ENCODE data around the gene OR4E2. TPM values are rescaled to one million over a fixed set of nuclear protein-coding genes. Genes with fewer than 3 reads are reported as not detected.
"Not testable (repeated sequence)": the region's sequence is repeated elsewhere in the genome, so short reads cannot be mapped to it uniquely, and the experiment has no call there.

Gene OR4E2
- not detected for total RNA-seq

GRCh38 chr14:21653331-21653885 is at the start of gene OR4E2:
OR4E2 (plus strand) TSS chr14:21653835; CDS start chr14:21665083, 11,248 bp downstream.
- TF ChIP-seq POLR2AphosphoS5 (IDR thresholded peaks at IDR 0.05), result no peak
- TF ChIP-seq POLR2A (IDR thresholded peaks at IDR 0.05), result no peak
- no peak for TF ChIP-seq EP300 (IDR thresholded peaks at IDR 0.05)
- no peaks in the 10 kb centered on the region for H3K4me1 ChIP-seq
- 75% methylated on average over 2 of the region's 2 CpGs for WGBS
- H3K4me3 ChIP-seq, result no peak within 1 kb of the TSS
- H3K9me3 ChIP-seq, result peaks cover 3% of the 10 kb centered on the region
- no peaks in the 10 kb centered on the region for H3K27me3 ChIP-seq
- H3K36me3 ChIP-seq, result no peaks in the 10 kb centered on the region
- no peak within 1 kb of the TSS for H3K27ac ChIP-seq
- DNase-seq (ENCODE audit: low spot score in 2 of 2), result no peak

GRCh38 chr14:21612324-21612723 is 41.3 kb upstream of the OR4E2 start:
- no peak for DNase-seq (ENCODE audit: low spot score in 2 of 2)
- no peak for TF ChIP-seq POLR2AphosphoS5 (IDR thresholded peaks at IDR 0.05)
- no peaks in the 10 kb centered on the region for H3K27me3 ChIP-seq
- H3K4me1 ChIP-seq, result no peaks in the 10 kb centered on the region
- no peaks in the 10 kb centered on the region for H3K36me3 ChIP-seq
- no peak overlapping the region for H3K4me3 ChIP-seq
- H3K9me3 ChIP-seq, result no peaks in the 10 kb centered on the region
- no peak overlapping the region for H3K27ac ChIP-seq
- WGBS, result 86% methylated on average over 6 of the region's 6 CpGs

- Histone ChIP-seq H3K27me3 (peaks cover 3% of the 10 kb centered on the region), H3K27ac (no peak overlapping the region), H3K4me3 (no peak overlapping the region), H3K4me1 (no peaks in the 10 kb centered on the region), H3K9me3 (no peaks in the 10 kb centered on the region), H3K36me3 (no peaks in the 10 kb centered on the region)
- 17% methylated on average over 1 of the region's 1 CpG for WGBS
- no peak for DNase-seq (ENCODE audit: low spot score in 2 of 2)
- TF ChIP-seq EP300 (IDR thresholded peaks at IDR 0.05) (no peak), CTCF (IDR thresholded peaks at IDR 0.05) (no peak), POLR2AphosphoS5 (IDR thresholded peaks at IDR 0.05) (no peak), POLR2A (IDR thresholded peaks at IDR 0.05) (no peak)
Measured at GRCh38 chr14:21614240-21614639, 39.4 kb upstream of the OR4E2 start.

- DNase-seq (ENCODE audit: low spot score in 2 of 2), result no peak
- H3K36me3 ChIP-seq, result no peaks in the 10 kb centered on the region
- no peaks in the 10 kb centered on the region for H3K4me1 ChIP-seq
- H3K27me3 ChIP-seq, result peaks cover 6% of the 10 kb centered on the region
- WGBS, result 72% methylated on average over 8 of the region's 8 CpGs
- no peak overlapping the region for H3K4me3 ChIP-seq
- H3K27ac ChIP-seq, result no peak overlapping the region
- H3K9me3 ChIP-seq, result no peaks in the 10 kb centered on the region
- TF ChIP-seq POLR2A (IDR thresholded peaks at IDR 0.05) (no peak), EP300 (IDR thresholded peaks at IDR 0.05) (no peak), POLR2AphosphoS5 (IDR thresholded peaks at IDR 0.05) (no peak), CTCF (IDR thresholded peaks at IDR 0.05) (no peak)
Measured at GRCh38 chr14:21617614-21618013, 36.0 kb upstream of the OR4E2 start.

GRCh38 chr14:21626491-21627230 is 27.0 kb upstream of the OR4E2 start:
- TF ChIP-seq POLR2AphosphoS5 (IDR thresholded peaks at IDR 0.05), result no peak
- no peak for TF ChIP-seq CTCF (IDR thresholded peaks at IDR 0.05)
- TF ChIP-seq EP300 (IDR thresholded peaks at IDR 0.05), result no peak
- no peak for TF ChIP-seq POLR2A (IDR thresholded peaks at IDR 0.05)
- H3K4me1 ChIP-seq, result no peaks in the 10 kb centered on the region
- H3K27ac ChIP-seq, result no peak overlapping the region
- DNase-seq (ENCODE audit: low spot score in 2 of 2), result no peak
- 56% methylated on average over 3 of the region's 3 CpGs for WGBS
- H3K36me3 ChIP-seq, result no peaks in the 10 kb centered on the region
- H3K27me3 ChIP-seq, result no peaks in the 10 kb centered on the region
- no peaks in the 10 kb centered on the region for H3K9me3 ChIP-seq
- no peak overlapping the region for H3K4me3 ChIP-seq

- DNase-seq (ENCODE audit: low spot score in 2 of 2); H3K4me3 ChIP-seq; H3K9me3 ChIP-seq; H3K36me3 ChIP-seq; H3K27ac ChIP-seq; H3K27me3 ChIP-seq; H3K4me1 ChIP-seq: not testable (repeated sequence)
- WGBS, result 94% methylated on average over 1 of the region's 1 CpG
Measured at GRCh38 chr14:21630503-21630902, 23.1 kb upstream of the OR4E2 start.
